HG03025 (cell line): ENCODE data around the gene AKAP6.
A peak's percentile ranks its signal among the peaks of the same experiment; 100 is the strongest.

Experiments used
- ATAC-seq: cut with Tn5 transposase; IDR thresholded peaks from one replicate; pipeline ENCODE4 v1.9.1; 2021; ENCODE audit warnings: mild to moderate bottlenecking, moderate library complexity; ENCODE audit not compliant: unreplicated experiment, low FRiP score

Gene AKAP6

GRCh38 chr14:32514681-32515080, 185.6 kb downstream of the AKAP6 start:
- no peak for ATAC-seq

DNA sequence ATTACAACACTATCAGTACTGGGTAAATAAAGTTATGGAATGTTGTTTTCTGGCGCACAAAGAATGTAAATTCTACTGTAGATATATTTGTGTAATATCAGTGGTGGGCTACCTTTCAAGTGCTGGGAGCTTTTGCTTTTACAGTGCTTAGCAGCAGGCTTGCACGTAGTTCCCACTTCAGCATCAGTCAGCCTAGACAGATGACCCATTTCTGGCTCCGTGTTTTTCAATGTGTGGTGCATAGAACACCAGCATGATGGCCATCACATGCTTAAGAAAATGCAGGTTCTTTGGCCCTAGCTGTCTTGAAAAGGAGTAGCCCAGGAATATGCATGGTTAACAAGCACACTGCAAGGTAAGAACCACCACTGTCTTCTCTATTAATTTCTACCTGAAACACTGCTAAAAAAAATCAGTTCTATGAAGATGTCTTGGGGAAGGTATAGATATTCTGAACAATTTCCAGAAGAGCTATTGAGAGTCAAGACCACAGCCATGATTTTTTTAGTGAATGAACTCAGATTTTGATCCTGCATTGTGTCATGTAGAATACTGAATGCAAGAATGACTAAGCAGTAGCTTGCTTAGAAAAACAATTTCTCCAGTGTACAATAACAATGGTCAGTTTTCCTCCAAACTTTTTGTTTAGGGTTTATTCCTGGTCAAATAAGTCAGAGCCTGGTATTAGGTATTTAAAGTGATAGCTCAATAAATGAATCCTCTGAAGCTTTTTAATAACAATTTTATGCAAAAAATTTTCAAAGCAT, 195.7 kb downstream of the AKAP6 start:
- ATAC-seq, result no peak

- no peak for ATAC-seq
Observed at GRCh38 chr14:32525591-32525990, 196.5 kb downstream of the AKAP6 start.

- ATAC-seq, result no peak
Observed at GRCh38 chr14:32530800-32531199, 201.7 kb downstream of the AKAP6 start.

DNA sequence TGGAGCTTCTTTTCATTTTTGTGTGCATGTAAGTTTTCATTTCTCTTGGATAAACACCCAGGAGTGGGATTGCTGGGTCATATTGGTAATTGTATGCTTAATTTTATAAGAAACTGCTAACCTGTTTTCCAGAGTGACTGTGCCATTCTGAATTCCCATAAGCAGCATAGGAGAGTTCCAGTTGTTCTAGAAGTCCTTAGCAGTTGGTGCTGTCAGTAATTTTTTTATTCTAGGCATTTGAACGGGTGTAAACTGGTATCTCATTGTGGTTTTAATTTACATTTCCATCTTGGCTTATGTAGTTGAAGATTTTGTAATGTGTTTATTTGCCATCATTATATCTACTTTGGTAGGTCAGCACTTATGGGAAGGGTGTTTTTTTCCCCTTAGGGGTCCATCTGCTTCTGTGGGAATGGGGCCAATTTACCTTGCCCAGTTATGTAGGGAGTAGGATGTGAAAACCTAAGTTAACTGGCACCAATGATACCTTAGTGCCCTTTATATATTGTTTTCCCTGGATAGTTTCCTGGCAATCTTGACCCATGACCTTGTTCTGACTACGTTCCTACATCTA, 202.9 kb downstream of the AKAP6 start:
- no peak for ATAC-seq

- ATAC-seq, result no peak
Observed at GRCh38 chr14:32534145-32534544, 205.0 kb downstream of the AKAP6 start.

DNA sequence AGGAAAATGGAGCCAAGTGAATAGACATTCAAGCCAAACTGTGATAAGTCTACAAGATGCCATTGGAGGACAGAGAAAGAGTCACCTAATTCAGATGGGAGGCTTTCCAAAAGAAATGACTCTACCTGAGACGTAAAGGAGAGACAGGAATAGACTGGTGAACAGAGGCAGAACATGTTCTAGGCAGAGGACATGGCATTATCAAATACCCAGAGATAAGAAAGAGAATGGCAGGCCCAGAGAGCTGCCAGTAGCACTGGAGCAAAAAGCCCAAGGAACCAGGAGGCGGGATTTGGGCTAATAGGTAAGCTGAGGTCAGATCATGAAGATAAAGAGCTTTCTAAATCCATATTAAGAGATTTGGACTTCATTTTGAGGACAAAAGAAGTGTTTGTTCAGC, 207.1 kb downstream of the AKAP6 start:
- ATAC-seq, result no peak

DNA sequence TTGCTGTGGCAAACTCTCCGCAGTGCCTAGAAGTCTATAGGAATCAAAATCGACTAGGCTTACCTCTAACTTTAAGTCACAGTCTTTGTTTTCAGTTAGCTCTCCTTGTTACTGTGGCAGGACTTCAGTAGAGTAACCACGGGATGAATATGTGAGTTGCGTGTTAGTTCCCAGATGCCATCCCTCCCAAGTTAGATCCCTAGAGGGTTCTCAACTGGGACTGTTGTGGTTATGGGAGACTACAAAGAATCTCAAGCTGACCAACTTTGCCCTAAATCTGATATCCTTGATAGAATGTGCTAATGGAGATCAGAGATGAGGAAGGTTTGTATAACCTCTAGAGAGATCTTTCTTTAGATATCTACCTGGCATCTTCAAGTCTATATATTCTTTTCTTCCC, 208.1 kb downstream of the AKAP6 start:
- ATAC-seq, result no peak

DNA sequence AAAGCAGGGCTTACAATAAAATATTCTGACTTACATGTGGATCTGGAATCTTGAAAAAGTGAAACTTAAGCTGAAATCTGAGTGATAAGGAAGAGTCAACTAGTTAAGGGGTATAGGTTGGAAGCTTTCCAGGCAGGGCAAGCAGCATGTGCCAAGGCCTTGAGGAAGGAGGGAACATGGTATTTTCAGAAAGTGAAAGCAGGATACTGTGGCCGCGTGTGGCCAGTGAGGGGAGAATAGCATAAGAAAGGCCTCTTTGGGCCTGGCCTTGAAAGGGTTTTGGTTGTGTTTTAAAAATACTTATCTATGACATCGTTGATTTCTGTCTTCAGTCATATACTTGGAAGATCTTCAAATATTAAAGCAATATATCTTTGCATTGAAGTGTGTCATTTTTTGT, 213.4 kb downstream of the AKAP6 start:
- no peak for ATAC-seq

DNA sequence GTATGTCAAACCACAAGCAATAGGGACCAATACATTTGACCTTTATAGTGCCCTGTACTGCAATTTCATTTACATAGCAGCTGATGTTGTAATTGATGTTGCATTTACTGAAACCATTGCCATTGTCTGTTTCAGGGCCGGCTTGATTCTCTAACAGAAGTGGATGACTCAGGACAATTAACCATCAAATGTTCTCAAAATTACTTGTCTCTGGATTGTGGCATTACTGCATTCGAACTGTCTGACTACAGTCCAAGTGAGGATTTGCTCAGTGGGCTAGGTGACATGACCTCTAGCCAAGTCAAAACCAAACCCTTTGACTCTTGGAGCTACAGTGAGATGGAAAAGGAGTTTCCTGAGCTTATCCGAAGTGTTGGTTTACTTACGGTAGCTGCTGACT, 216.0 kb downstream of the AKAP6 start:
- no peak for ATAC-seq

- no peak for ATAC-seq
Observed at GRCh38 chr14:32545506-32546210, 216.6 kb downstream of the AKAP6 start.

- no peak for ATAC-seq
Observed at GRCh38 chr14:32546246-32546645, 217.1 kb downstream of the AKAP6 start.

DNA sequence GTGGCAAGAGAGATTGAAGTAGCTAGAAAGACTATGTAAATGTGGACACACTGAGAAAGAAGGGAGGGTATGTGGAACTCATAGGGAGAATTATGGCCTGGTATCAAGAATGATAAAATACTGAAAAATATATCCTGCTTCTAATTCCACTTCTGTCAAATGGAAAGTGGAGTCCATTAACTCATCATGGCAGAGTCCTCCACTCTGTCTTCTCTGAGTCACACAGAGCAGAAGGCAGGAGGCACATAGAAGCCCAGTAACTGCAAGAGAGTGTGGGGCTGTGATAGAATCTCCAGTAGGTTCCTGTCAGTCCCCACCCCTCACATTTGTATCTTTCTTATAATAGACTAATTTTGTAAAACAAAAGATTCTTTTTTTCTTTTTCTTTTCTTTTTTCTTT, 223.7 kb downstream of the AKAP6 start:
- no peak for ATAC-seq

GRCh38 chr14:32559048-32559447, 229.9 kb downstream of the AKAP6 start:
- ATAC-seq, result no peak

- no peak for ATAC-seq
Observed at GRCh38 chr14:32559590-32559989, 230.5 kb downstream of the AKAP6 start.

GRCh38 chr14:32560209-32560857, 231.2 kb downstream of the AKAP6 start:
- ATAC-seq, result peak; percentile 68

GRCh38 chr14:32561520-32561919, 232.4 kb downstream of the AKAP6 start:
- no peak for ATAC-seq

DNA sequence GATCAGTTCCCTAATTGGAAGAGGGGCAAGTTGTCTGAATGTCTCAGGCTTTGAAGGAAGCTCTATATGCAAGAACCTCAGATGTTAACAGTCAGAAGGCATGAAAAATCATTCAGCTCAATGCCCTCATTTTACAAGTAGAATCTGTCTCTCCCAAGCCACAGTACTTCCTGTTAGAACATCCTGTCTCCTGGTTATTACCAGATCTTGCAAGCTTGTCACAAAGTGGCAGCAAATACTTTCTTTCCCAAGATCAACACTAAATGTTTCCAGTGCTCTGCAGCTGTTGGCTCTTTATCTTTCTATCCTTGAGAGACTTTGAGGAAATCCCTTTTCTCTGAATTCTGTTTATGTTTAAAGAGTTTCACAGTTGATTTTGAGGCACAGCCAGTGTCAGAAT, 235.5 kb downstream of the AKAP6 start:
- ATAC-seq, result no peak

DNA sequence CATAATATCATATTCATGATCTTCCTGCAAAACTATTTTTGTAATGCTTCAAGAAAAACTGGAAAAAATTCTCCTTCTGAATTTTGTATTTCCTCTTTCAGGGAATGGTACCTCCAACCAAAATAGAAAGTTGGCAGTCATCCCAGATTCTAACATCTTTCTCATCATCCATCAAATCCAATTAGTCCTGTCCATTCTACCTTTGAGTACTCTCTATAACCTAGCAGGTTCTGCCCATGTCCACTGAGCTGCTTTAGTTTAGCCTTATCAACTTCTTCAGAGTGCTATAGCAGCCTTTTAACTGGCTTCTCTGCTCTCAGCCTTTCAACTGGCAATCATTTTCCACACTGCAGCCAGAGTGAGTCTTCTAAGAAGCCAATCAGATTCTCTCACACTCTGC, 236.2 kb downstream of the AKAP6 start:
- no peak for ATAC-seq

- ATAC-seq, result no peak
Observed at GRCh38 chr14:32567543-32568384, 238.7 kb downstream of the AKAP6 start.
